Subcutaneous adipose tissue (tissue), 4 donors: Measurements from ENCODE around the gene RHBDL1. TPM values are rescaled to one million over a fixed set of nuclear protein-coding genes. Genes with fewer than 3 reads are reported as not detected.

Experiments used
- total RNA-seq, 4 donors: library from RNA; depleted of rRNA; stranded (reverse); fragments of >200 nt; gene quantifications; one replicate each; pipeline ENCODE4 v1.1.0, GENCODE V29; 2016
- TF ChIP-seq, protein P1 (sequence below): fragments of 450-650 bp; IDR thresholded peaks from one replicate; pipeline ENCODE4 v1.5.1; 2016; ENCODE audit warnings: low read depth, mild to moderate bottlenecking, control low read depth, antibody characterized with exemption, moderate library complexity

The RHBDL1 gene
- 1 to 10 TPM in 2 of 4 donors, under 1 TPM in 1, not detected in 1; 0.66 to 1.7 (median 1.3) TPM for total RNA-seq

DNA sequence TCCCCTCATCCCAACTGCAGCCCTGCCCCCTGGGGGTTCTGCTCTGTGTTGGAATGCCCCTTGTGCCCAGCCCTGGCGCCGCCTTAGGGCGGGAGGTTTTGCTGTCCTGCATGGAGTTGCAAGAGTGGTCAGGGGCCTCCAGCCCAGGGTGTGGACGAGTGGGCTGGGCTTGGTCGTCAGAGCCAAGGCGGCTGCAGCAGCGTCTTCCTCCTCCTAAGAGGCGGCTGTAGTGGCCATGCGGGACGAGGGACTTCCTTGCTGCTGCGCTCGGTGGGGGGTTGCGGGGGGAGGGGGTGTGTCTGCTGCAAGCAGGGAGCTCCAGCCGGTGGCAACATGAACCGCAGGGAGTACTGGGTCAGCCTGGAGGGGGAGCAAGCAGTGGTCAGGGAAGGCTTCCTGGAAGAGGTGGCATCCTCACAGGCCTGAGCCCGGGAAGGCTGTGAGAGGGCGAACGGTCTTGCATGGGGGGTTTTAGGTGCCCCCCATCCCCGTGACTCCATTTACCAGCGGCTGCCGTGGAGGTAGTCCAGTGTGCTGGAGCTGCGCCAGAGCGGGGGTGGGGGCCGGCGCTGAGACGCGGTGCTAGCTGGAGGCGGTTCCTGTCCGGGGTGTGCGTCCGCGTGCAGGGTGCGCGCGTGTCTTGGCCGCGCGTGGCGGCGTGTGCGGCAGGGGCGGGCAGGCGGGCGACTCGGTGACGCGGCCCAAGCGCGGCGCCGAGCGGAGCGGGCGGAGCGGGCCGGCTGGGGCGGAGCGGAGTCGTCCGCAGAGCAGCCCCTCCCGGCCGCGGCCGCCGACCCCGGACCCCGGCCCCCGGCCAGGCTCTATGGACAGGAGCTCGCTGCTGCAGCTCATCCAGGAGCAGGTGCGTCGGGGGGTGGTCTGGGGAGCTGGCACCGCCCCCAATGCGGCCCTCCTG lies at the start of gene RHBDL1:
Gene RHBDL1 (plus strand): TSS at position 704 of the 916 bp plus-strand sequence. CDS start 120 bp downstream, at position 824.
- TF ChIP-seq, protein P1, sequence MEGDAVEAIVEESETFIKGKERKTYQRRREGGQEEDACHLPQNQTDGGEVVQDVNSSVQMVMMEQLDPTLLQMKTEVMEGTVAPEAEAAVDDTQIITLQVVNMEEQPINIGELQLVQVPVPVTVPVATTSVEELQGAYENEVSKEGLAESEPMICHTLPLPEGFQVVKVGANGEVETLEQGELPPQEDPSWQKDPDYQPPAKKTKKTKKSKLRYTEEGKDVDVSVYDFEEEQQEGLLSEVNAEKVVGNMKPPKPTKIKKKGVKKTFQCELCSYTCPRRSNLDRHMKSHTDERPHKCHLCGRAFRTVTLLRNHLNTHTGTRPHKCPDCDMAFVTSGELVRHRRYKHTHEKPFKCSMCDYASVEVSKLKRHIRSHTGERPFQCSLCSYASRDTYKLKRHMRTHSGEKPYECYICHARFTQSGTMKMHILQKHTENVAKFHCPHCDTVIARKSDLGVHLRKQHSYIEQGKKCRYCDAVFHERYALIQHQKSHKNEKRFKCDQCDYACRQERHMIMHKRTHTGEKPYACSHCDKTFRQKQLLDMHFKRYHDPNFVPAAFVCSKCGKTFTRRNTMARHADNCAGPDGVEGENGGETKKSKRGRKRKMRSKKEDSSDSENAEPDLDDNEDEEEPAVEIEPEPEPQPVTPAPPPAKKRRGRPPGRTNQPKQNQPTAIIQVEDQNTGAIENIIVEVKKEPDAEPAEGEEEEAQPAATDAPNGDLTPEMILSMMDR = no peak

DNA sequence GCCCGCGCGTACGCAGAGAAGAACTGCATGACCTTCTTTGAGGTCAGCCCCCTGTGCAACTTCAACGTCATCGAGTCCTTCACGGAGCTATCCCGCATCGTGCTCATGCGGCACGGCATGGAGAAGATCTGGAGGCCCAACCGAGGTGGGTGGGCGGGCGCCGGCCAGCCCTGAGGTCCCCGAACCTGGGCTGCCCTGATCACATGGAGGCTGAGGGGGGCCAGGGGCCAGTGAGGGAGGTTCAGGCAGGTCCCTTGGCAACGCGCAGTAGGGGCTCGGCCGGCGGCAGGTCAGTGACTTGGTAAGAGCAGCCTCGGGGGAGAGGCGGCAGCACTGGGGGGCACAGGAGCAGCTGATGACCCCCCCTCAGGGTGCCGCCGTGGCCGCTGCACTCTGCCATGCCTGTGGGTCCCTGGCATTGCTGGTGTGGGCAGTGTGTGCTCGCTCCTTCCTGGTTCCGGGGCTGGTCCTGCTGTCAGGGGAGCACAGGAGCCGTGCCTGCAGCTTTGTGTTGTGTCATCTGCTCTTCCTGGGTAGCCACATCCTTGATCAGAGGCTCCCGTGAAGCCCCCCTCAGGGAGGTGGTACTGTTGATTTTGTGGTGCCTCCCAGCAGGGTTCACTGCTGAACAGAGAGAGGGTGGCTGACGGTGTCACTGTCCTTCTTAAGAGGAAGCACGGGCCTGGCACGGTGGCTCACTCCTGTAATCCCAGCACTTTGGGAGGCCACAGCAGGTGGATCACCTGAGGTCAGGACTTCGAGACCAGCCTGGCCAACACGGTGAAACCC lies 49.3 kb upstream of the RHBDL1 start:
- TF ChIP-seq, protein P1 = no peak

DNA sequence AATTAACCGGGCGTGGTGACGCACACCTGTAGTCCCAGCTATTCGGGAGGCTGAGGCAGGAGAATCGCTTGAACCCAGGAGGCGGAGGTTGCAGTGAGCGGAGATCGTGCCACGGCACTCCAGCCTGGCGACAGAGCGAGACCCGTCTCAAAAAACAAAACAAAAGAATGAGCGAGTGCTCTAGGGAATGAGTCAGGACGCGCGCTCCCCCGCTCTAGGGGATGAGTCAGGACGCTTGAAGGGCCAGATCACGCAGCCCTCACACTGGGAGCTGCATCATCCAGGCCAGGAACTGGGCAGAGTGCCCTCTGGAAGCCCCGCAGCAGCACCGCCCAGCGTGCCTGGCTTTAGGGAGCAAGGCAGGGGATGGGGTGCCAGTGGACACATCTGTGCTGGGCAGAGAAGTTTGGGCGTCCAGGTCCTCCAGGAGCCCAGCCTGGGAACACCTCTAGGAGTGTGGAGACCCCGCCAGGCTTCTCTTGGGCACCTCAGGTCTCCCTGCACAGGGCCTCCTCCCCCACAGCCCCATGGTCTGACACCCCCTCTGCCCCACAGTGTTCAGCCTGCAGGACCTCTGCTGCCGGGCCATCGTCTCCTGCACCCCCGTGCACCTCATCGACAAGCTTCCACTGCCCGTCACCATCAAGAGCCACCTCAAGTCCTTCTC lies 48.6 kb upstream of the RHBDL1 start:
- TF ChIP-seq, protein P1 = no peak

DNA sequence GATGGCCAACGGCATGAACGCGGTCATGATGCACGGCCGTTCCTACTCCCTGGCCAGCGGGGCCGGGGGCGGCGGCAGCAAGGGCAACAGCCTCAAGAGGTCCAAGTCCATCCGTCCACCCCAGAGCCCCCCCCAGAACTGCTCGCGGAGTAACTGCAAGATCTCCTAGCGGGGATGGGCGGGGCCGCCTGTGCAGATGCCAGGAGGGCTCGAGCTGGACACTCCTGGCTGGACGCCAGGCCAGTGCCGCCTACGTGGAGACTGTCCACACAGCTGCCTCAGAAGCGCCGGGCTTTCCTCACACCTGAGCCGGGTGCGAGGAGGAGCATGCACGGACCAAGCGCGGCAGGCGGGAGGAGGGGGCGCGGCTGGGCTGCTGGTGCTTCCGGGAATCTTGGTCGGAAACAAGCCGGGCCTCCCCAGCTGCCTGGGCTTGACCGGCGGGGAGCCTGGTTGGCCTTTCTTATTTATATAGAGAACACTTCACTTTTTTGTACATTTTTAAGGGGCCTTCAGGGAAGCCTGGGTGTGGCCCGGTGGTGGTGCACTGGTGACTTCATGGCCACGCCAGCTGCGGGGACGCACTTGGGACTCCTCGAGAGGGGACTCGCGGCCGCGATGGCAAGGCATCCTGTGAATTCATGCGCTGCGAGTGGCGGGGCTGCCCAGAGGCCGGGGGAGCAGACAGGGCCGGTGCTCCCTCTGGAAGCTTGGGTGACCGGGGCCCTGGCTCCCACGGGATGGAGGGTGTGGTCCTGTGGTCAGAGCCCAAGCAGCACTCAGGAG lies 47.8 kb upstream of the RHBDL1 start:
- TF ChIP-seq, protein P1 = no peak

DNA sequence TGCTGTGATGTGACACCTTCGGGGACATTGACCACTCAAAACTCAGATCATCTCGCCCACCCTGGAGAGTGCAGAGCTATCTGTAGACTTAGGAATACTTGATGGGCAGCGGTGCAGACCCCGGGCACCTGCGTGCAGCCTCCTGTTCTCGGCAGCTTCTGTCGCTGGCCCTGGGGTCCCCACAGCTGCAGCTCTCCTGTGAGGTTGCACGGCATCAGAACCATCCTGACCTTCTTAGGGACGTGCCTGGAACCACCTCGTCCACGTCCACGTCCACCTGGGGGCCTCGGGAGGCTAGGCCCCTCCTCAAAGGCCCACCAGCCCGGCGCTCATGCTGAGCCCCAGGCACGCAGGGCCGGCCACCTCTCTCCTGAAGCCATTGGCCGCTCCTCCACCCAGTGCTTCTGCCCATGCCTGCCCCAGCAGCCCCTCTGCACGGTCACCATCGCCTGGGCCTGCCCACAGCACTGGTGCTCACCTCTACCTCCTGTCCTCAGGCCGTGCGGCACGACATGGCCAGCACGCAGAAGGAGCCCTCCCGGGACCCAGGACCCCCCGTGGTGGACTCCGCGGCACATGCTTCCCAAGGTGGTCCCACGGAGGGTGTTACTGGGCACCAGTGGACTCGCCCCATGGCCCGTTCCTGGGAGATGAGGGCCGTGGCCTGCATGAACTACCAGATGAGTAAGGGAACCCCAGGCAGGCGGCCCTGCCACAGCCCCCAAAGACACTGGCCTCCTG lies 47.0 kb upstream of the RHBDL1 start:
- TF ChIP-seq, protein P1 = no peak

DNA sequence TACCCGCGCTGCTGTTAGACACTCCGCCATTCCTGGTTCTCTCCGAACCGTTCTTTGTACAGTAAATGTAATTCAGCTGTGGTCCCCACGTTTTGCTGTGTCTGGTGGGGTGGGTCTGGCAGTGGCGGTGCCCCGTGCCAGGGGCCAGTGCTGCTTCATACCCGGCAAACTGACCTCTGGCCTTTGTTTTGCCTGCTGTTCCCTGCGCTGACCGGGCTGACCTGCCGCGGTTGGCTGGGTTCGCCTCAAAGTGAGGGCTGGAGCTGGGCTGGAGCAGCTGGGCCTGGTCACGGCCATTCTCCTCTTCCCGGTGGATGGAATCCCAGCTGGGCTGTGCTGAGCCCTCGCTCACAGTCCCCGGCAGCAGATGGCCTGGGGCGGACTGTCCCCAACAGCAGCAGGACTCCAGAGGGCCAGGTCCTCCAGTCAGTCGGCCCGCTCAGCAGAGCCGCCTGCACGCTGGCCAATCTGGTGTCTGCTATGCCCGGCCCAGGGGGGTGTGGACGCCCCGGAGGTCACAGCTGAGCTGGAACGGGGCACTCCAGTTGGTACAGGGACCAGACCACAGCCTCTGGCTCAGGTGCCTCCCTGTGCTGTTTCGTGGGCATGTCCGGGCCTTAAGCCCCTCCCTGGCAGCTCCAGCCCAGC lies 46.2 kb upstream of the RHBDL1 start:
- TF ChIP-seq, protein P1 = no peak
